ENCODE data around the gene TMEM237. TPM values are rescaled to one million over a fixed set of nuclear protein-coding genes. Genes with fewer than 3 reads are reported as not detected.

TMEM237 gene
- total RNA-seq, 1 experiment from 2014 or later, result 27.0 TPM

GRCh38 chr2:201669865-201670264 lies 26.6 kb upstream of the TMEM237 start:
- no peak for TF ChIP-seq CTCF (IDR thresholded peaks at IDR 0.05; ENCODE audit: unreplicated experiment)
- Mint-ChIP-seq H3K27ac (ENCODE audit: low read depth, unreplicated experiment) (no peak overlapping the region), H3K36me3 (ENCODE audit: insufficient read depth, unreplicated experiment) (no peaks in the 10 kb centered on the region), H3K4me3 (ENCODE audit: unreplicated experiment) (no peak overlapping the region), H3K9me3 (ENCODE audit: unreplicated experiment) (no peaks in the 10 kb centered on the region), H3K4me1 (ENCODE audit: insufficient read depth, unreplicated experiment) (no peaks in the 10 kb centered on the region), H3K27me3 (ENCODE audit: insufficient read depth, unreplicated experiment) (no peaks in the 10 kb centered on the region)
- no TSS peak for BruUV-seq (replicated peaks)
- intact Hi-C loops (cut with micrococcal nuclease), result loop anchor here (5.0 kb wide), 1 partner anchor 507 kb away; no protein-coding TSS in a partner anchor
- ChIA-PET CTCF (no interaction called here), POLR2A (no interaction called here)
- DNase-seq (ENCODE audit: unreplicated experiment), result no peak

GRCh38 chr2:201668402-201668910 lies 25.2 kb upstream of the TMEM237 start:
- intact Hi-C loops (cut with micrococcal nuclease), result loop anchor here (5.0 kb wide), 1 partner anchor 509 kb away; no protein-coding TSS in a partner anchor
- no peaks in the 10 kb centered on the region for H3K27me3 Mint-ChIP-seq (ENCODE audit: insufficient read depth, unreplicated experiment)
- ChIA-PET POLR2A (interaction anchor here (0.6 kb wide), 1 partner anchor 558 kb away, joined by 3 read pairs; no protein-coding TSS in a partner anchor), CTCF (no interaction called here)
- H3K36me3 Mint-ChIP-seq (ENCODE audit: insufficient read depth, unreplicated experiment), result no peaks in the 10 kb centered on the region
- no peak for DNase-seq (ENCODE audit: unreplicated experiment)
- TF ChIP-seq CTCF (IDR thresholded peaks at IDR 0.05; ENCODE audit: unreplicated experiment), result no peak
- no peak overlapping the region for H3K4me3 Mint-ChIP-seq (ENCODE audit: unreplicated experiment)
- no peaks in the 10 kb centered on the region for H3K9me3 Mint-ChIP-seq (ENCODE audit: unreplicated experiment)
- no peak overlapping the region for H3K27ac Mint-ChIP-seq (ENCODE audit: low read depth, unreplicated experiment)
- BruUV-seq (replicated peaks), result no TSS peak
- no peaks in the 10 kb centered on the region for H3K4me1 Mint-ChIP-seq (ENCODE audit: insufficient read depth, unreplicated experiment)

- intact Hi-C loops (cut with micrococcal nuclease), result no loop called here
- Mint-ChIP-seq H3K9me3 (ENCODE audit: unreplicated experiment) (no peaks in the 10 kb centered on the region), H3K36me3 (ENCODE audit: insufficient read depth, unreplicated experiment) (no peaks in the 10 kb centered on the region), H3K27me3 (ENCODE audit: insufficient read depth, unreplicated experiment) (no peaks in the 10 kb centered on the region), H3K27ac (ENCODE audit: low read depth, unreplicated experiment) (no peak overlapping the region), H3K4me3 (ENCODE audit: unreplicated experiment) (no peak overlapping the region), H3K4me1 (ENCODE audit: insufficient read depth, unreplicated experiment) (no peaks in the 10 kb centered on the region)
- no peak for DNase-seq (ENCODE audit: unreplicated experiment)
- TF ChIP-seq CTCF (IDR thresholded peaks at IDR 0.05; ENCODE audit: unreplicated experiment), result no peak
- CTCF ChIA-PET, result interaction anchor here (0.6 to 1.1 kb wide), 4 partner anchors 9 to 499 kb away, joined by 3 to 6 read pairs (median 3); no protein-coding TSS in a partner anchor
- POLR2A ChIA-PET, result no interaction called here
- BruUV-seq (replicated peaks), result no TSS peak
Observed at GRCh38 chr2:201664334-201664733, 21.0 kb upstream of the TMEM237 start.

- H3K27me3 Mint-ChIP-seq (ENCODE audit: insufficient read depth, unreplicated experiment), result no peaks in the 10 kb centered on the region
- TF ChIP-seq CTCF (IDR thresholded peaks at IDR 0.05; ENCODE audit: unreplicated experiment), result no peak
- no peak overlapping the region for H3K4me3 Mint-ChIP-seq (ENCODE audit: unreplicated experiment)
- H3K27ac Mint-ChIP-seq (ENCODE audit: low read depth, unreplicated experiment), result no peak overlapping the region
- H3K4me1 Mint-ChIP-seq (ENCODE audit: insufficient read depth, unreplicated experiment), result no peaks in the 10 kb centered on the region
- intact Hi-C loops (cut with micrococcal nuclease), result no loop called here
- H3K9me3 Mint-ChIP-seq (ENCODE audit: unreplicated experiment), result no peaks in the 10 kb centered on the region
- no TSS peak for BruUV-seq (replicated peaks)
- POLR2A ChIA-PET, result no interaction called here
- CTCF ChIA-PET, result interaction anchor here (0.5 to 0.6 kb wide), 2 partner anchors 119 to 593 kb away, joined by 3 read pairs; no protein-coding TSS in a partner anchor
- H3K36me3 Mint-ChIP-seq (ENCODE audit: insufficient read depth, unreplicated experiment), result no peaks in the 10 kb centered on the region
- no peak for DNase-seq (ENCODE audit: unreplicated experiment)
Observed at GRCh38 chr2:201661366-201661765, 18.1 kb upstream of the TMEM237 start.

Measured in MCF 10A (cell line).